GM23338 (cell line): ENCODE data around the gene LRTM2. TPM values are rescaled to one million over a fixed set of nuclear protein-coding genes. Genes with fewer than 3 reads are reported as not detected.

Experiments used
- ATAC-seq: fragments of 200-7000 bp; cut with Tn5 transposase; 3 replicates; pipeline ENCODE4 v1.9.1; 2020
- DNase-seq: peaks from one replicate; pipeline ENCODE4 v3.0.0-alpha.2; 2015; ENCODE audit warnings: low spot score
- H2AFZ ChIP-seq: fragments of 200-600 bp; sonication (generic); 2 replicates; pipeline ENCODE4 v1.8.0; 2016; ENCODE audit warnings: antibody characterized with exemption, mild to moderate bottlenecking, moderate library complexity
- H3F3A ChIP-seq: fragments of 200-600 bp; sonication (generic); replicated peaks from 2 replicates; pipeline ENCODE4 v1.8.0; 2017; ENCODE audit warnings: antibody characterized with exemption, mixed run types, low read depth
- H3K27ac ChIP-seq: fragments of 200-600 bp; sonication (generic); 2 replicates; pipeline ENCODE4 v1.6.1; 2016; ENCODE audit warnings: low read depth
- H3K27me3 ChIP-seq: fragments of 200-600 bp; sonication (generic); 2 replicates; pipeline ENCODE4 v1.8.0; 2016; ENCODE audit warnings: mild to moderate bottlenecking, mixed run types, moderate library complexity; ENCODE audit not compliant: insufficient read depth
- H3K36me3 ChIP-seq: fragments of 200-600 bp; sonication (generic); 2 replicates; pipeline ENCODE4 v1.8.0; 2016; ENCODE audit warnings: mild to moderate bottlenecking; ENCODE audit not compliant: insufficient read depth
- H3K4me1 ChIP-seq: fragments of 200-600 bp; sonication (generic); 2 replicates; pipeline ENCODE4 v1.8.0; 2016; ENCODE audit warnings: mild to moderate bottlenecking, moderate library complexity; ENCODE audit not compliant: insufficient read depth
- H3K4me2 ChIP-seq: fragments of 200-600 bp; sonication (generic); 2 replicates; pipeline ENCODE4 v1.7.1; 2017; ENCODE audit warnings: mixed run types
- H3K4me3 ChIP-seq: fragments of 200-600 bp; sonication (generic); 2 replicates; pipeline ENCODE4 v1.6.1; 2016; ENCODE audit warnings: mixed run types
- H3K79me2 ChIP-seq: fragments of 200-600 bp; sonication (generic); replicated peaks from 2 replicates; pipeline ENCODE4 v1.8.0; 2017; ENCODE audit warnings: mild to moderate bottlenecking; ENCODE audit not compliant: insufficient read depth
- H3K9me2 ChIP-seq: fragments of 200-600 bp; sonication (generic); 2 replicates; pipeline ENCODE4 v1.8.0; 2017; ENCODE audit not compliant: insufficient read depth
- H4K20me1 ChIP-seq: fragments of 200-600 bp; sonication (generic); replicated peaks from 2 replicates; pipeline ENCODE4 v1.8.0; 2017; ENCODE audit warnings: mild to moderate bottlenecking; ENCODE audit not compliant: insufficient read depth
- H3K27ac Mint-ChIP-seq: 2 replicates; pipeline ENCODE4 v1.8.0; 2020; ENCODE audit warnings: inconsistent platforms, mild to moderate bottlenecking, moderate library complexity, mixed read lengths
- H3K27me3 Mint-ChIP-seq: 3 replicates; pipeline ENCODE4 v1.8.0; 2022; ENCODE audit warnings: low read depth, mild to moderate bottlenecking, moderate library complexity, mixed read lengths, inconsistent platforms; ENCODE audit not compliant: insufficient read depth, poor library complexity
- H3K36me3 Mint-ChIP-seq: 3 replicates; pipeline ENCODE4 v1.8.0; 2021; ENCODE audit warnings: low read depth, mild to moderate bottlenecking, inconsistent platforms, moderate library complexity, mixed read lengths
- H3K4me1 Mint-ChIP-seq: 3 replicates; pipeline ENCODE4 v1.8.0; 2020; ENCODE audit warnings: mild to moderate bottlenecking, inconsistent platforms, mixed read lengths
- H3K4me3 Mint-ChIP-seq: 3 replicates; pipeline ENCODE4 v1.8.0; 2021; ENCODE audit warnings: moderate library complexity, mild to moderate bottlenecking, inconsistent platforms, mixed read lengths
- H3K9me3 Mint-ChIP-seq: 3 replicates; pipeline ENCODE4 v1.8.0; 2020; ENCODE audit warnings: moderate library complexity, mild to moderate bottlenecking, inconsistent platforms, mixed read lengths
- CREB1 ChIP-seq: fragments of 250-450 bp; sonication (Bioruptor Pico); IDR thresholded peaks from 2 replicates; pipeline ENCODE4 v1.5.0; 2020; ENCODE audit warnings: low read depth, mild to moderate bottlenecking, moderate library complexity
- EZH2 ChIP-seq: fragments of 200-600 bp; sonication (generic); IDR thresholded peaks from one replicate; pipeline ENCODE4 v1.8.0; 2017; ENCODE audit warnings: antibody characterized with exemption, mild to moderate bottlenecking, low read depth; ENCODE audit not compliant: unreplicated experiment
- JUNB ChIP-seq: IDR thresholded peaks from one replicate; pipeline ENCODE4 v1.6.1; 2016; ENCODE audit warnings: antibody characterized with exemption; ENCODE audit not compliant: unreplicated experiment
- NANOG ChIP-seq: IDR thresholded peaks from 2 replicates; pipeline ENCODE4 v1.6.1; 2016; ENCODE audit warnings: antibody characterized with exemption, borderline replicate concordance
- REST ChIP-seq: IDR thresholded peaks from one replicate; pipeline ENCODE4 v1.6.1; 2018; ENCODE audit warnings: antibody characterized with exemption; ENCODE audit not compliant: unreplicated experiment
- STAT1 ChIP-seq: IDR thresholded peaks from one replicate; pipeline ENCODE4 v1.6.1; 2016; ENCODE audit warnings: antibody characterized with exemption; ENCODE audit not compliant: unreplicated experiment
- ZNF114 ChIP-seq: fragments of 250-450 bp; sonication (Bioruptor Pico); IDR thresholded peaks from 2 replicates; pipeline ENCODE4 v1.5.0; 2020; ENCODE audit warnings: mild to moderate bottlenecking, moderate library complexity
- polyA plus RNA-seq: library from polyadenylated mRNA; unstranded; fragments of >200 nt; fragmentation: Nextera tagmentation; extraction: Ambion mirVana; gene quantifications from 2 replicates; pipeline ENCODE4 v1.2.1, GENCODE V29; 2016
- total RNA-seq: library from RNA; depleted of rRNA; stranded (reverse); fragments of >200 nt; shearing (Covaris generic); gene quantifications from 2 replicates; pipeline ENCODE4 v1.2.3, GENCODE V29; 2014
- TF ChIP-seq, protein P1 (sequence below), 2 experiments: fragments of 200-600 bp in 1 of 2; sonication (generic) in 1 of 2; conservative IDR thresholded peaks; 2 replicates each; pipeline versions ENCODE4 v1.5.1 to v1.6.1; 2016 to 2017; ENCODE audit warnings: antibody characterized with exemption in 2 of 2, low read depth in 2 of 2, mild to moderate bottlenecking in 2 of 2, moderate library complexity in 1 of 2

Gene LRTM2
- total and polyA plus RNA-seq, 2 experiments from 2014 or later: 0.08 TPM; not detected in 1

DNA sequence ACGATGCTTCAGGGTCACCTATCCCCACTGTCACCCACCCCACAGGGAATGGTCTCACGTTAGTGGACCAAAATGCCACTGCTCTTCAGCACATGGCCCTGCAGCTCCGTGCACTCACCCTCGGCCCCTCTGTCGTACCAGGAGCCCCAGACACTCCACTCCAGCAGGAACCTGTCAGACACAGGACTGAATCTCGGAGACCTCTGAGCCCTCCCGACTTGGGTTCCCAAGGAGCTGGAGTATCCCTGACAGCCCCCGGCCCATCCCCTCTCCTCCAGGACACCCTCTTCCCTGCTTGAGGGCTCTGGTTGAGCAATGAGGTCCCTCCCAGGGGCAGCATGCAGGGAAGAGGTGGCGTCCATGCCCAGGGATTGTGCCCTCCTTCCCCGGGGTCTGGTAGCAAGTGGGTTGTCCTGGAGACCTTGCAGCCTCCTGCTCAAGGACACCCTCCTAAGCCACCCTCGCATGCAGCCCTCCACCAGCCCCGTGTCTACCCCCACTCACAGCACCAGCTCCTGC, 20.4 kb upstream of the LRTM2 start (continued):
- no peak for TF ChIP-seq EZH2
- TF ChIP-seq CREB1 (CRISPR knock-in tag): no peak
- no peak for TF ChIP-seq REST
- TF ChIP-seq, protein P1, sequence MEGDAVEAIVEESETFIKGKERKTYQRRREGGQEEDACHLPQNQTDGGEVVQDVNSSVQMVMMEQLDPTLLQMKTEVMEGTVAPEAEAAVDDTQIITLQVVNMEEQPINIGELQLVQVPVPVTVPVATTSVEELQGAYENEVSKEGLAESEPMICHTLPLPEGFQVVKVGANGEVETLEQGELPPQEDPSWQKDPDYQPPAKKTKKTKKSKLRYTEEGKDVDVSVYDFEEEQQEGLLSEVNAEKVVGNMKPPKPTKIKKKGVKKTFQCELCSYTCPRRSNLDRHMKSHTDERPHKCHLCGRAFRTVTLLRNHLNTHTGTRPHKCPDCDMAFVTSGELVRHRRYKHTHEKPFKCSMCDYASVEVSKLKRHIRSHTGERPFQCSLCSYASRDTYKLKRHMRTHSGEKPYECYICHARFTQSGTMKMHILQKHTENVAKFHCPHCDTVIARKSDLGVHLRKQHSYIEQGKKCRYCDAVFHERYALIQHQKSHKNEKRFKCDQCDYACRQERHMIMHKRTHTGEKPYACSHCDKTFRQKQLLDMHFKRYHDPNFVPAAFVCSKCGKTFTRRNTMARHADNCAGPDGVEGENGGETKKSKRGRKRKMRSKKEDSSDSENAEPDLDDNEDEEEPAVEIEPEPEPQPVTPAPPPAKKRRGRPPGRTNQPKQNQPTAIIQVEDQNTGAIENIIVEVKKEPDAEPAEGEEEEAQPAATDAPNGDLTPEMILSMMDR (conservative IDR thresholded peaks at IDR 0.05; ENCODE audit: low read depth in 2 of 2): no peak
- no peak for TF ChIP-seq ZNF114 (CRISPR knock-in tag)
- no peak for TF ChIP-seq STAT1
- TF ChIP-seq NANOG: no peak

GRCh38 chr12:1800401-1801302, 19.7 kb upstream of the LRTM2 start:
- Mint-ChIP-seq H3K4me3 (no peak overlapping the region), H3K27me3 (peaks cover 11% of the 10 kb centered on the region), H3K27ac (no peak overlapping the region), H3K9me3 (no peaks in the 10 kb centered on the region; the same call in 2 of the 3 replicates), H3K4me1 (peaks cover 2% of the 10 kb centered on the region), H3K36me3 (no peaks in the 10 kb centered on the region; the same call in 2 of the 3 replicates)
- Histone ChIP-seq H3K4me2 (no peak overlapping the region), H3K36me3 (no peaks in the 10 kb centered on the region), H3K9me2 (no peaks in the 10 kb centered on the region), H3K79me2 (no peaks in the 10 kb centered on the region), H3K27me3 (peaks cover 5% of the 10 kb centered on the region), H2AFZ (no peak overlapping the region), H3K27ac (no peak overlapping the region), H3K4me1 (peaks cover 3% of the 10 kb centered on the region; the same call in 1 of the 2 replicates), H3K4me3 (no peak overlapping the region), H4K20me1 (no peaks in the 10 kb centered on the region), H3F3A (no peaks in the 10 kb centered on the region)
- DNase-seq: peak; percentile 84
- peak; percentile 67 for ATAC-seq
- TF ChIP-seq JUNB: no peak
- TF ChIP-seq, protein P1 (conservative IDR thresholded peaks at IDR 0.05; ENCODE audit: low read depth in 2 of 2): peak; percentile 55 to 80
